ENCODE results near the gene PPIB. TPM values are rescaled to one million over a fixed set of nuclear protein-coding genes. Genes with fewer than 3 reads are reported as not detected.

The PPIB gene
- total RNA-seq, 1 donor: 954 TPM

GRCh38 chr15:64187396-64188191, 24.8 kb upstream of the PPIB start:
- no peak overlapping the region for H2AFZ ChIP-seq (ENCODE audit: low read length)
- H4K20me1 ChIP-seq (ENCODE audit: insufficient read depth, low read length): no peaks in the 10 kb centered on the region
- no peak for TF ChIP-seq CTCF (IDR thresholded peaks at IDR 0.05; ENCODE audit: extremely low read depth, low read depth, low read length)
- no peaks in the 10 kb centered on the region for H3K79me2 ChIP-seq (ENCODE audit: insufficient read depth, low read length)
- DNase-seq (ENCODE audit: insufficient read length, low spot score, missing footprints): peak; percentile 8
- H3K27me3 ChIP-seq (ENCODE audit: insufficient read depth, low read length): no peaks in the 10 kb centered on the region
- H3K4me3 ChIP-seq (ENCODE audit: insufficient read depth, low read length): no peak overlapping the region
- H3K4me2 ChIP-seq (ENCODE audit: insufficient read depth, low read length): no peak overlapping the region
- no peaks in the 10 kb centered on the region for H3K4me1 ChIP-seq (ENCODE audit: insufficient read depth, low read length)
- H3K36me3 ChIP-seq (ENCODE audit: insufficient read depth, low read length): peaks cover 15% of the 10 kb centered on the region
- H3K9me3 ChIP-seq (ENCODE audit: low read depth, low read length): no peaks in the 10 kb centered on the region
- no peak overlapping the region for H3K27ac ChIP-seq (ENCODE audit: low read depth, low read length)

- no peaks in the 10 kb centered on the region for H4K20me1 ChIP-seq (ENCODE audit: insufficient read depth, low read length)
- H3K9me3 ChIP-seq (ENCODE audit: low read depth, low read length): no peaks in the 10 kb centered on the region
- H3K4me3 ChIP-seq (ENCODE audit: insufficient read depth, low read length): no peak overlapping the region
- H3K27me3 ChIP-seq (ENCODE audit: insufficient read depth, low read length): no peaks in the 10 kb centered on the region
- H3K79me2 ChIP-seq (ENCODE audit: insufficient read depth, low read length): no peaks in the 10 kb centered on the region
- no peak for TF ChIP-seq CTCF (IDR thresholded peaks at IDR 0.05; ENCODE audit: extremely low read depth, low read depth, low read length)
- DNase-seq (ENCODE audit: insufficient read length, low spot score, missing footprints): no peak
- no peaks in the 10 kb centered on the region for H3K4me1 ChIP-seq (ENCODE audit: insufficient read depth, low read length)
- no peak overlapping the region for H3K4me2 ChIP-seq (ENCODE audit: insufficient read depth, low read length)
- H3K27ac ChIP-seq (ENCODE audit: low read depth, low read length): no peak overlapping the region
- no peak overlapping the region for H2AFZ ChIP-seq (ENCODE audit: low read length)
- peaks cover 19% of the 10 kb centered on the region for H3K36me3 ChIP-seq (ENCODE audit: insufficient read depth, low read length)
These were observed 22.5 kb upstream of the PPIB start for GRCh38 chr15:64185146-64185911.

DNA sequence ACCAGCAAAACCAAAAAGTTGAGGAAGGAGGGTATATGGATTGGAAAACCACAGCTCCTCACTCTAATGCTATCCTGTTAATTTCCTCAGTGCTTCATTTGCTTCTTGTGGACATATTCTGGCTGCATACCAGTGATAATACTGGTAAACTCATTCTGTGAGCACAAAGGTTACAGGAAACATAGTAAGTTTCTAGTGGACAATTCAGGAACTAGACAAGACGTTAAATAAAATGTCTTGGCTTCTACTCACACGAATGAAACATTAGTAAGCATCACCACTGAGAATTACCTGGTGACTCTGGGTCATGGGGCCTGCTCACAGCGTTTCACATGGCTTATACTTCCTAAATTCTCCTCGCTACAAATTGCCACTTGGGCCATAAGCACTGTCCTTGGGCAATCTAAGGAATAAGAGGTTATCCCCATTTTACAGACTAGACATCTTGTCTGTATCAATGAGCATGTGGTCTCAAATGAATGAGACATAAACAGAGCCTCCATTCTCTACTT, 20.1 kb upstream of the PPIB start:
- Histone ChIP-seq H3K9me3 (ENCODE audit: low read depth, low read length) (no peaks in the 10 kb centered on the region), H2AFZ (ENCODE audit: low read length) (no peak overlapping the region), H4K20me1 (ENCODE audit: insufficient read depth, low read length) (no peaks in the 10 kb centered on the region), H3K4me1 (ENCODE audit: insufficient read depth, low read length) (no peaks in the 10 kb centered on the region), H3K4me2 (ENCODE audit: insufficient read depth, low read length) (no peak overlapping the region), H3K27ac (ENCODE audit: low read depth, low read length) (no peak overlapping the region), H3K79me2 (ENCODE audit: insufficient read depth, low read length) (no peaks in the 10 kb centered on the region), H3K36me3 (ENCODE audit: insufficient read depth, low read length) (peaks cover 27% of the 10 kb centered on the region), H3K27me3 (ENCODE audit: insufficient read depth, low read length) (no peaks in the 10 kb centered on the region), H3K4me3 (ENCODE audit: insufficient read depth, low read length) (no peak overlapping the region)
- DNase-seq (ENCODE audit: insufficient read length, low spot score, missing footprints): no peak
- no peak for TF ChIP-seq CTCF (IDR thresholded peaks at IDR 0.05; ENCODE audit: extremely low read depth, low read depth, low read length)

All from osteoblast (primary cell).